ENCODE data around the gene PPP1R8. TPM values are rescaled to one million over a fixed set of nuclear protein-coding genes. Genes with fewer than 3 reads are reported as not detected.
A peak's percentile ranks its signal among the peaks of the same experiment; 100 is the strongest.
"Not testable (repeated sequence)": the region's sequence is repeated elsewhere in the genome, so short reads cannot be mapped to it uniquely, and the experiment has no call there.

PPP1R8 gene
- total RNA-seq, 1 experiment from 2014 or later: 29.6 TPM

DNA sequence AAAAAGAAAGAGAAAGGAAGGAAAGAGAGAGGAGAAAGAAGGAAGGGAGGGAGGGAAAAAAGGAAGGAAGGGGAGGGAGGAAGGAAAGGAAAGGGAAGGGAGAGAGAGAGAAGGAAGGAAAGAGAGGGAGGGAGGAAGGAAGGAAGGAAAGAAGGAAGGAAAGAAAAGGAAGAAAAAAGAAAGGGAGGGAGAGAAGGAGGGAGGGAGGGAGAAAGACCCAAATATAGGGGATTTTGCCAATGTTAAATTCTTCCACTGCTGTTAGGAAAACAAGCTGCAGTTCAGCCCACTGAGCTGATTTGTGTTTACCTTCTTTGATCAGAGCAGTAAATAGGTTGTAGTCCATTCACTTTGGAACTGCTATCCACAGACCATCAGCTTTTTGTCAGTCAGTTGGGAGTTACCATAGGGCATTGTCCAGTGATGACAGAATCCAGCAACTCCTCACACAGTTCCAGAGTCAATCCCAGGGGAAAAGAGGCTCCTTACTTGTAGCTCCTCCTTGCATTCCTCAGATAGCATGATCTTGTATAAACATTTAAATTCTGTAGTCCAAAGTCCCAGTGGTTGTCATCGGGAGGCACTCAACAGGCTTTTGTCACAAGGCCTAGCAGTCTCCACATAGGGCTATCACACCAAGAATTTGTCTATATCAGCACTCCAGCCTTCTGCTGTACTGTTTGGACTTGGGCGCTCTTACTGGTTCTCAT is 13.5 kb upstream of the PPP1R8 start:
- Mint-ChIP-seq H3K9me3 (ENCODE audit: low read depth, unreplicated experiment) (no peaks in the 10 kb centered on the region), H3K27ac (ENCODE audit: unreplicated experiment) (no peak overlapping the region), H3K4me3 (ENCODE audit: low read depth, unreplicated experiment) (no peak overlapping the region), H3K36me3 (ENCODE audit: insufficient read depth, unreplicated experiment) (peaks cover 5% of the 10 kb centered on the region), H3K27me3 (ENCODE audit: unreplicated experiment) (no peaks in the 10 kb centered on the region), H3K4me1 (ENCODE audit: low read depth, unreplicated experiment) (no peaks in the 10 kb centered on the region)
- BruUV-seq (replicated peaks): no TSS peak
- CTCF ChIA-PET: no interaction called here
- intact Hi-C loops (cut with micrococcal nuclease; ENCODE audit: unreplicated experiment): no loop called here
- no peak for DNase-seq
- TF ChIP-seq, protein P1, sequence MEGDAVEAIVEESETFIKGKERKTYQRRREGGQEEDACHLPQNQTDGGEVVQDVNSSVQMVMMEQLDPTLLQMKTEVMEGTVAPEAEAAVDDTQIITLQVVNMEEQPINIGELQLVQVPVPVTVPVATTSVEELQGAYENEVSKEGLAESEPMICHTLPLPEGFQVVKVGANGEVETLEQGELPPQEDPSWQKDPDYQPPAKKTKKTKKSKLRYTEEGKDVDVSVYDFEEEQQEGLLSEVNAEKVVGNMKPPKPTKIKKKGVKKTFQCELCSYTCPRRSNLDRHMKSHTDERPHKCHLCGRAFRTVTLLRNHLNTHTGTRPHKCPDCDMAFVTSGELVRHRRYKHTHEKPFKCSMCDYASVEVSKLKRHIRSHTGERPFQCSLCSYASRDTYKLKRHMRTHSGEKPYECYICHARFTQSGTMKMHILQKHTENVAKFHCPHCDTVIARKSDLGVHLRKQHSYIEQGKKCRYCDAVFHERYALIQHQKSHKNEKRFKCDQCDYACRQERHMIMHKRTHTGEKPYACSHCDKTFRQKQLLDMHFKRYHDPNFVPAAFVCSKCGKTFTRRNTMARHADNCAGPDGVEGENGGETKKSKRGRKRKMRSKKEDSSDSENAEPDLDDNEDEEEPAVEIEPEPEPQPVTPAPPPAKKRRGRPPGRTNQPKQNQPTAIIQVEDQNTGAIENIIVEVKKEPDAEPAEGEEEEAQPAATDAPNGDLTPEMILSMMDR (IDR thresholded peaks at IDR 0.05; ENCODE audit: unreplicated experiment): no peak

- no peak for DNase-seq
- no TSS peak for BruUV-seq (replicated peaks)
These were observed 8.7 kb upstream of the PPP1R8 start for GRCh38 chr1:27821761-27822315.

DNA sequence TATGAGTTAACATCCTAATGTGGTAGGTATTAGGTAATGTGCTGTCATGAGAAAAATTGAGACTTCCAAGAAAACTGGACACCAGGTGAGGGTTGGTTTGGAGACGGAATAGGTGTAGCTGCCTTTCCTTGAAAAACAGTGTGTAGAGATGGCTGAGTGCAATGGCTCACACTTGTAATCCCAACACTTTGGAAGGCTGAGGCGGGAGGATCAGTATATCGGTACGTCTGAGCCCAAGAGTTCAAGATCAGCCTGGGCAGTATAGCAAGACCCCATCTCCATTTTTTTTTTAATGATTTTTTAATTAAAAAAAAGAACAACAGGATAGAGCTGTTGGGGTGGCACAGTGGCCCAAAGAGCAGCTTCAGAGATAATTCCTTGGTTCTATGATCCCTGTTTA is 6.8 kb upstream of the PPP1R8 start:
- no peak overlapping the region for H3K4me3 Mint-ChIP-seq (ENCODE audit: low read depth, unreplicated experiment)
- no peak overlapping the region for H3K27ac Mint-ChIP-seq (ENCODE audit: unreplicated experiment)
- no peaks in the 10 kb centered on the region for H3K27me3 Mint-ChIP-seq (ENCODE audit: unreplicated experiment)
- intact Hi-C loops (cut with micrococcal nuclease; ENCODE audit: unreplicated experiment): no loop called here
- CTCF ChIA-PET: no interaction called here
- TF ChIP-seq, protein P1 (IDR thresholded peaks at IDR 0.05; ENCODE audit: unreplicated experiment): no peak
- H3K4me1 Mint-ChIP-seq (ENCODE audit: low read depth, unreplicated experiment): no peaks in the 10 kb centered on the region
- DNase-seq: no peak
- H3K36me3 Mint-ChIP-seq (ENCODE audit: insufficient read depth, unreplicated experiment): no peaks in the 10 kb centered on the region
- H3K9me3 Mint-ChIP-seq (ENCODE audit: low read depth, unreplicated experiment): no peaks in the 10 kb centered on the region
- BruUV-seq (replicated peaks): TSS peak; percentile 50

More at GRCh38 chr1:27821761-27822315, 8.7 kb upstream of the PPP1R8 start:
- CTCF ChIA-PET: no interaction called here
- no peaks in the 10 kb centered on the region for H3K9me3 Mint-ChIP-seq (ENCODE audit: low read depth, unreplicated experiment)
- H3K27ac Mint-ChIP-seq (ENCODE audit: unreplicated experiment): no peak overlapping the region
- TF ChIP-seq, protein P1 (IDR thresholded peaks at IDR 0.05; ENCODE audit: unreplicated experiment): no peak
- H3K4me3 Mint-ChIP-seq (ENCODE audit: low read depth, unreplicated experiment): no peak overlapping the region
- H3K27me3 Mint-ChIP-seq (ENCODE audit: unreplicated experiment): no peaks in the 10 kb centered on the region
- intact Hi-C loops (cut with micrococcal nuclease; ENCODE audit: unreplicated experiment): no loop called here
- no peaks in the 10 kb centered on the region for H3K4me1 Mint-ChIP-seq (ENCODE audit: low read depth, unreplicated experiment)
- peaks cover 5% of the 10 kb centered on the region for H3K36me3 Mint-ChIP-seq (ENCODE audit: insufficient read depth, unreplicated experiment)

DNA sequence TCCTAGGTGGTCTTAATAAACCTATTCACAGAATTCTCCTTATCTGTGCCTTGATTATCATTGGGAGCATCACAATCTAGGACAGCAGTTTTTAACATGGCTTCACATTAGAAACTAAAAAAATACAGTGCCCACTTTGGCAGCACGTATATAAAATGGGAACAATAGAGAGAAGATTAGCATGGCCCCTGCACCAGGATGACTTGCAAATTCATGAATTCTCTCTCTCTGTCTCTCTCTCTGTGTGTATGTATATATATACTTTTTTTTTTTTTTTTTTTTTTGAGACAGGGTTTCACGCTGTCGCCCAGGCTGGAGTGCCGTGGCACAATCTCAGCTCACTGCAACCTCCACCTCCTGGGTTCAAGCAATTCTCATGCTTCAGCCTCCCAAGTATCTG is 6.2 kb upstream of the PPP1R8 start:
- BruUV-seq (replicated peaks): no TSS peak
- Mint-ChIP-seq H3K27me3 (ENCODE audit: unreplicated experiment) (no peaks in the 10 kb centered on the region), H3K4me3 (ENCODE audit: low read depth, unreplicated experiment) (no peak overlapping the region), H3K36me3 (ENCODE audit: insufficient read depth, unreplicated experiment) (no peaks in the 10 kb centered on the region), H3K9me3 (ENCODE audit: low read depth, unreplicated experiment) (no peaks in the 10 kb centered on the region), H3K27ac (ENCODE audit: unreplicated experiment) (no peak overlapping the region), H3K4me1 (ENCODE audit: low read depth, unreplicated experiment) (no peaks in the 10 kb centered on the region)
- intact Hi-C loops (cut with micrococcal nuclease; ENCODE audit: unreplicated experiment): no loop called here
- CTCF ChIA-PET: no interaction called here
- no peak for DNase-seq
- TF ChIP-seq, protein P1 (IDR thresholded peaks at IDR 0.05; ENCODE audit: unreplicated experiment): no peak

DNA sequence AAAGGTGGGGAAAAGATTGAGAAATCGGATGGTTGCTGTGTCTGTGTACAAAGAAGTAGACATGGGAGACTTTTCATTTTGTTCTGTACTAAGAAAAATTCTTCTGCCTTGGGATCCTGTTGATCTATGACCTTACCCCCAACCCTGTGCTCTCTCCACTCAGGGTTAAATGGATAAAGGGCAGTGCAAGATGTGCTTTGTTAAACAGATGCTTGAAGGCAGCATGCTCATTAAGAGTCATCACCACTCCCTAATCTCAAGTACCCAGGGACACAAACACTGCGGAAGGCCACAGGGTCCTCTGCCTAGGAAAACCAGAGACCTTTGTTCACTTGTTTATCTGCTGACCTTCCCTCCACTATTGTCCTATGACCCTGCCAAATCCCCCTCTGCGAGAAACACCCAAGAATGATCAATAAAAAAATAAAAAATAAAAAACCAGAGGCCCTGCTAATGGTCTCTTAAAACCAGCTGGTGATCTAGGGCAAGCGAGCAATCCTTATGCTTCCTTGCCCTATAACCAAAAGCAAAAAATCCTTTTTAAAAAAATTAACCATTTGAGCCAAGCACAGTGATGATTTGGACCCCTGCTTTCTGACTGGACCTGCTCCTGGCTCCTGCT is 1.1 kb upstream of the PPP1R8 start:
- DNase-seq; H3K4me3 Mint-ChIP-seq (ENCODE audit: low read depth, unreplicated experiment); H3K27ac Mint-ChIP-seq (ENCODE audit: unreplicated experiment); BruUV-seq (replicated peaks); intact Hi-C loops (cut with micrococcal nuclease; ENCODE audit: unreplicated experiment); CTCF ChIA-PET; H3K9me3 Mint-ChIP-seq (ENCODE audit: low read depth, unreplicated experiment); H3K4me1 Mint-ChIP-seq (ENCODE audit: low read depth, unreplicated experiment); H3K27me3 Mint-ChIP-seq (ENCODE audit: unreplicated experiment): not testable (repeated sequence)
- peaks cover 25% of the 10 kb centered on the region for H3K36me3 Mint-ChIP-seq (ENCODE audit: insufficient read depth, unreplicated experiment)

Measured in Calu3 (cell line).